Keratinocyte (primary cell): Measurements from ENCODE around the gene TRIP12.

Experiments
- CTCF ChIP-seq, 3 experiments: IDR thresholded peaks in 1 of 3; conservative IDR thresholded peaks in 1 of 3; optimal IDR thresholded peaks in 1 of 3; 2 replicates in 2 of 3; 3 replicates in 1 of 3; pipeline versions ENCODE3 to v1.5.1; 2011; ENCODE audit warnings: low read length in 3 of 3, mild to moderate bottlenecking in 3 of 3, moderate library complexity in 2 of 3, control low read depth in 1 of 3, inconsistent platforms in 1 of 3; ENCODE audit not compliant: insufficient read depth in 2 of 3; ENCODE audit errors: extremely low read depth in 1 of 3
- EZH2 ChIP-seq: IDR thresholded peaks from one replicate; pipeline ENCODE4 v1.6.1; 2012; ENCODE audit warnings: inconsistent platforms, mild to moderate bottlenecking, low read length, moderate library complexity

DNA sequence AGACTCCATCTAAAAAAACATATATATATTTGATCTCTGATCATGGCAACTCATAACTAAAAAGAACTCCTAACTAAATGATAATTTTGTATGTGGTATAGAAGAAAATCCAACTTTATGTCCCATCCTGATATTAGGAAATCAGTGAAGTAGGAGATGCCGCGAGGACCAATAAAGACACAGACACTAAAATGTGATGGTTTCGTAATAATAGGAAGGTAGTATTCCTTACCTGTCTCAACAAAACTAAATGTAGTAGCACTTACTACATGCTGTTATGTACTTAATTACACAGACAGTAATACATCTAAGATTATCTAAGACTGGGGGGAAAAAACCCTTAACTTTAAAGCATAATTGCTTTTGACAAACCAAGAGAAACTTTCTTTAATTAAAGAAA is 63.5 kb downstream of the TRIP12 start:
- TF ChIP-seq CTCF (optimal IDR thresholded peaks at IDR 0.05 in 1 of 3, IDR thresholded peaks at IDR 0.05 in 1 of 3, conservative IDR thresholded peaks at IDR 0.05 in 1 of 3; ENCODE audit: extremely low read depth in 1 of 3, insufficient read depth in 2 of 3, low read length in 3 of 3) (no peak), EZH2 (no peak)
